GM23338 (cell line): ENCODE data around the gene FHIT. TPM values are rescaled to one million over a fixed set of nuclear protein-coding genes. Genes with fewer than 3 reads are reported as not detected.

Experiments
- ATAC-seq: fragments of 200-7000 bp; cut with Tn5 transposase; 3 replicates; pipeline ENCODE4 v1.9.1; 2020
- DNase-seq: peaks from one replicate; pipeline ENCODE4 v3.0.0-alpha.2; 2015; ENCODE audit warnings: low spot score
- H2AFZ ChIP-seq: fragments of 200-600 bp; sonication (generic); 2 replicates; pipeline ENCODE4 v1.8.0; 2016; ENCODE audit warnings: antibody characterized with exemption, mild to moderate bottlenecking, moderate library complexity
- H3F3A ChIP-seq: fragments of 200-600 bp; sonication (generic); replicated peaks from 2 replicates; pipeline ENCODE4 v1.8.0; 2017; ENCODE audit warnings: antibody characterized with exemption, mixed run types, low read depth
- H3K27ac ChIP-seq: fragments of 200-600 bp; sonication (generic); 2 replicates; pipeline ENCODE4 v1.6.1; 2016; ENCODE audit warnings: low read depth
- H3K27me3 ChIP-seq: fragments of 200-600 bp; sonication (generic); 2 replicates; pipeline ENCODE4 v1.8.0; 2016; ENCODE audit warnings: mild to moderate bottlenecking, mixed run types, moderate library complexity; ENCODE audit not compliant: insufficient read depth
- H3K36me3 ChIP-seq: fragments of 200-600 bp; sonication (generic); 2 replicates; pipeline ENCODE4 v1.8.0; 2016; ENCODE audit warnings: mild to moderate bottlenecking; ENCODE audit not compliant: insufficient read depth
- H3K4me1 ChIP-seq: fragments of 200-600 bp; sonication (generic); 2 replicates; pipeline ENCODE4 v1.8.0; 2016; ENCODE audit warnings: mild to moderate bottlenecking, moderate library complexity; ENCODE audit not compliant: insufficient read depth
- H3K4me2 ChIP-seq: fragments of 200-600 bp; sonication (generic); 2 replicates; pipeline ENCODE4 v1.7.1; 2017; ENCODE audit warnings: mixed run types
- H3K4me3 ChIP-seq: fragments of 200-600 bp; sonication (generic); 2 replicates; pipeline ENCODE4 v1.6.1; 2016; ENCODE audit warnings: mixed run types
- H3K79me2 ChIP-seq: fragments of 200-600 bp; sonication (generic); replicated peaks from 2 replicates; pipeline ENCODE4 v1.8.0; 2017; ENCODE audit warnings: mild to moderate bottlenecking; ENCODE audit not compliant: insufficient read depth
- H3K9me2 ChIP-seq: fragments of 200-600 bp; sonication (generic); 2 replicates; pipeline ENCODE4 v1.8.0; 2017; ENCODE audit not compliant: insufficient read depth
- H4K20me1 ChIP-seq: fragments of 200-600 bp; sonication (generic); replicated peaks from 2 replicates; pipeline ENCODE4 v1.8.0; 2017; ENCODE audit warnings: mild to moderate bottlenecking; ENCODE audit not compliant: insufficient read depth
- H3K27ac Mint-ChIP-seq: 2 replicates; pipeline ENCODE4 v1.8.0; 2020; ENCODE audit warnings: inconsistent platforms, mild to moderate bottlenecking, moderate library complexity, mixed read lengths
- H3K27me3 Mint-ChIP-seq: 3 replicates; pipeline ENCODE4 v1.8.0; 2022; ENCODE audit warnings: low read depth, mild to moderate bottlenecking, moderate library complexity, mixed read lengths, inconsistent platforms; ENCODE audit not compliant: insufficient read depth, poor library complexity
- H3K36me3 Mint-ChIP-seq: 3 replicates; pipeline ENCODE4 v1.8.0; 2021; ENCODE audit warnings: low read depth, mild to moderate bottlenecking, inconsistent platforms, moderate library complexity, mixed read lengths
- H3K4me1 Mint-ChIP-seq: 3 replicates; pipeline ENCODE4 v1.8.0; 2020; ENCODE audit warnings: mild to moderate bottlenecking, inconsistent platforms, mixed read lengths
- H3K4me3 Mint-ChIP-seq: 3 replicates; pipeline ENCODE4 v1.8.0; 2021; ENCODE audit warnings: moderate library complexity, mild to moderate bottlenecking, inconsistent platforms, mixed read lengths
- H3K9me3 Mint-ChIP-seq: 3 replicates; pipeline ENCODE4 v1.8.0; 2020; ENCODE audit warnings: moderate library complexity, mild to moderate bottlenecking, inconsistent platforms, mixed read lengths
- JUNB ChIP-seq: IDR thresholded peaks from one replicate; pipeline ENCODE4 v1.6.1; 2016; ENCODE audit warnings: antibody characterized with exemption; ENCODE audit not compliant: unreplicated experiment
- NANOG ChIP-seq: IDR thresholded peaks from 2 replicates; pipeline ENCODE4 v1.6.1; 2016; ENCODE audit warnings: antibody characterized with exemption, borderline replicate concordance
- POLR2AphosphoS5 ChIP-seq: IDR thresholded peaks from 2 replicates; pipeline ENCODE4 v1.6.1; 2016; ENCODE audit warnings: antibody characterized with exemption, low read depth
- STAT1 ChIP-seq: IDR thresholded peaks from one replicate; pipeline ENCODE4 v1.6.1; 2016; ENCODE audit warnings: antibody characterized with exemption; ENCODE audit not compliant: unreplicated experiment
- ZNF114 ChIP-seq: fragments of 250-450 bp; sonication (Bioruptor Pico); IDR thresholded peaks from 2 replicates; pipeline ENCODE4 v1.5.0; 2020; ENCODE audit warnings: mild to moderate bottlenecking, moderate library complexity
- ZNF331 ChIP-seq: fragments of 250-450 bp; sonication (Bioruptor Pico); IDR thresholded peaks from 2 replicates; pipeline ENCODE4 v1.5.0; 2020; ENCODE audit warnings: low read depth, mild to moderate bottlenecking, moderate library complexity
- ZNF462 ChIP-seq: fragments of 250-450 bp; sonication (Bioruptor Pico); IDR thresholded peaks from 2 replicates; pipeline ENCODE4 v1.5.0; 2020; ENCODE audit warnings: mild to moderate bottlenecking, moderate library complexity
- polyA plus RNA-seq: library from polyadenylated mRNA; unstranded; fragments of >200 nt; fragmentation: Nextera tagmentation; extraction: Ambion mirVana; gene quantifications from 2 replicates; pipeline ENCODE4 v1.2.1, GENCODE V29; 2016
- total RNA-seq: library from RNA; depleted of rRNA; stranded (reverse); fragments of >200 nt; shearing (Covaris generic); gene quantifications from 2 replicates; pipeline ENCODE4 v1.2.3, GENCODE V29; 2014

FHIT gene
- total and polyA plus RNA-seq, 2 experiments from 2014 or later: 3.0 to 8.3 TPM

GRCh38 chr3:59709702-59710553, 1541.3 kb downstream of the FHIT start:
- Histone ChIP-seq H3K4me3 (no peak overlapping the region), H3K4me2 (no peak overlapping the region), H3K27ac (no peak overlapping the region), H3K4me1 (no peaks in the 10 kb centered on the region), H3K27me3 (no peaks in the 10 kb centered on the region), H3F3A (no peaks in the 10 kb centered on the region), H3K79me2 (no peaks in the 10 kb centered on the region), H2AFZ (no peak overlapping the region), H4K20me1 (no peaks in the 10 kb centered on the region), H3K36me3 (no peaks in the 10 kb centered on the region), H3K9me2 (peaks cover 6% of the 10 kb centered on the region)
- Mint-ChIP-seq H3K4me1 (no peaks in the 10 kb centered on the region), H3K27ac (no peak overlapping the region), H3K9me3 (peaks cover 4% of the 10 kb centered on the region; the same call in 2 of the 3 replicates), H3K27me3 (no peaks in the 10 kb centered on the region), H3K36me3 (0 out of 3 replicates have a peak, but pooled peaks cover 2% of the 10 kb centered on the region), H3K4me3 (no peak overlapping the region)
- TF ChIP-seq NANOG: no peak
- TF ChIP-seq STAT1: no peak
- TF ChIP-seq ZNF331 (CRISPR knock-in tag): no peak
- no peak for TF ChIP-seq ZNF462 (CRISPR knock-in tag)
- no peak for TF ChIP-seq ZNF114 (CRISPR knock-in tag)
- DNase-seq (no peak), ATAC-seq (no peak)

GRCh38 chr3:59708202-59708601, 1543.0 kb downstream of the FHIT start:
- Histone ChIP-seq H2AFZ (no peak overlapping the region), H3K9me2 (peaks cover 6% of the 10 kb centered on the region), H3K79me2 (no peaks in the 10 kb centered on the region), H3K27me3 (no peaks in the 10 kb centered on the region), H3K36me3 (no peaks in the 10 kb centered on the region), H3K4me1 (no peaks in the 10 kb centered on the region), H3K27ac (no peak overlapping the region), H3F3A (no peaks in the 10 kb centered on the region), H4K20me1 (no peaks in the 10 kb centered on the region), H3K4me2 (no peak overlapping the region), H3K4me3 (no peak overlapping the region)
- no peak for DNase-seq
- no peak for ATAC-seq
- Mint-ChIP-seq H3K27ac (no peak overlapping the region), H3K9me3 (no peaks in the 10 kb centered on the region; the same call in 1 of the 3 replicates), H3K4me3 (no peak overlapping the region), H3K27me3 (no peaks in the 10 kb centered on the region), H3K36me3 (0 out of 3 replicates have a peak, but pooled peaks cover 2% of the 10 kb centered on the region), H3K4me1 (no peaks in the 10 kb centered on the region)
- TF ChIP-seq JUNB: no peak
- TF ChIP-seq POLR2AphosphoS5: no peak
